CD14-positive monocyte (primary cell): Measurements from ENCODE around the gene SEPTIN14. TPM values are rescaled to one million over a fixed set of nuclear protein-coding genes. Genes with fewer than 3 reads are reported as not detected.

Experiments
- DNase-seq, 3 donors: peaks; one replicate each; pipeline ENCODE4 v3.0.0-alpha.2; 2011 to 2022
- H2AFZ ChIP-seq: 2 replicates; pipeline ENCODE4 v1.6.0; 2012; ENCODE audit warnings: mild to moderate bottlenecking, low read depth, low read length, inconsistent platforms; ENCODE audit not compliant: insufficient read depth, poor library complexity, severe bottlenecking
- H3K27ac ChIP-seq, 2 donors: 1 replicate in 1 of 2; 2 replicates in 1 of 2; pipeline ENCODE4 v1.5.1; 2012 to 2013; ENCODE audit warnings: low read length in 2 of 2, control low read depth in 1 of 2, inconsistent platforms in 1 of 2, low read depth in 1 of 2, mild to moderate bottlenecking in 1 of 2
- H3K27me3 ChIP-seq, 2 donors: one replicate each; pipeline versions ENCODE4 v1.6.0 to v1.6.1; 2011 to 2013; ENCODE audit warnings: low read length in 2 of 2; ENCODE audit not compliant: control insufficient read depth in 2 of 2, insufficient read depth in 2 of 2
- H3K36me3 ChIP-seq, 2 donors: replicated peaks in 1 of 2; 1 replicate in 1 of 2; 2 replicates in 1 of 2; pipeline versions ENCODE4 v1.5.1 to v1.6.1; 2012 to 2013; ENCODE audit warnings: low read length in 2 of 2, control low read depth in 1 of 2, inconsistent platforms in 1 of 2, mild to moderate bottlenecking in 1 of 2; ENCODE audit not compliant: insufficient read depth in 2 of 2, control insufficient read depth in 1 of 2
- H3K4me1 ChIP-seq, 2 donors: 1 replicate in 1 of 2; 2 replicates in 1 of 2; pipeline versions ENCODE4 v1.5.1 to v1.6.1; 2012 to 2013; ENCODE audit warnings: low read length in 2 of 2, control low read depth in 1 of 2, inconsistent platforms in 1 of 2, mild to moderate bottlenecking in 1 of 2, moderate library complexity in 1 of 2; ENCODE audit not compliant: insufficient read depth in 2 of 2, control insufficient read depth in 1 of 2
- H3K4me2 ChIP-seq: replicated peaks from 2 replicates; pipeline ENCODE3; 2012; ENCODE audit warnings: low read length, moderate library complexity, mild to moderate bottlenecking; ENCODE audit not compliant: poor library complexity, severe bottlenecking; ENCODE audit errors: extremely low read depth
- H3K4me3 ChIP-seq, 3 experiments: fragments of 200-600 bp in 1 of 3; sonication (generic) in 1 of 3; replicated peaks in 1 of 3; 1 replicate in 2 of 3; 2 replicates in 1 of 3; pipeline ENCODE4 v1.5.1; 2011 to 2013; ENCODE audit warnings: low read length in 3 of 3, mild to moderate bottlenecking in 3 of 3, control low read depth in 2 of 3, low read depth in 2 of 3, inconsistent platforms in 1 of 3, moderate library complexity in 1 of 3
- H3K79me2 ChIP-seq: 2 replicates; pipeline ENCODE4 v1.6.0; 2012; ENCODE audit warnings: mild to moderate bottlenecking, control low read depth, inconsistent platforms, low read length, moderate library complexity; ENCODE audit not compliant: insufficient read depth
- H3K9ac ChIP-seq: 2 replicates; pipeline ENCODE4 v1.6.0; 2017; ENCODE audit warnings: low read length, mild to moderate bottlenecking; ENCODE audit not compliant: insufficient read depth, poor library complexity, severe bottlenecking
- H3K9me3 ChIP-seq, 2 donors: replicated peaks in 1 of 2; 1 replicate in 1 of 2; 2 replicates in 1 of 2; pipeline versions ENCODE4 v1.5.1 to v1.6.1; 2012 to 2013; ENCODE audit warnings: low read length in 2 of 2, control low read depth in 1 of 2; ENCODE audit not compliant: control insufficient read depth in 1 of 2, insufficient read depth in 1 of 2
- H4K20me1 ChIP-seq: 2 replicates; pipeline ENCODE4 v1.6.0; 2012; ENCODE audit warnings: mild to moderate bottlenecking, low read length, control low read depth, moderate library complexity; ENCODE audit not compliant: insufficient read depth
- H3K27ac Mint-ChIP-seq, 7 donors: one replicate each; pipeline ENCODE4 v1.8.0; 2020; ENCODE audit warnings: mild to moderate bottlenecking in 7 of 7, mixed read lengths in 7 of 7, moderate library complexity in 6 of 7, inconsistent platforms in 2 of 7
- H3K27me3 Mint-ChIP-seq, 3 donors: one replicate each; pipeline ENCODE4 v1.8.0; 2021 to 2022; ENCODE audit warnings: low read depth in 3 of 3, mild to moderate bottlenecking in 3 of 3, mixed read lengths in 3 of 3, moderate library complexity in 3 of 3, inconsistent platforms in 1 of 3
- H3K36me3 Mint-ChIP-seq, 2 donors: one replicate each; pipeline ENCODE4 v1.8.0; 2020; ENCODE audit warnings: mixed read lengths in 2 of 2, inconsistent platforms in 1 of 2, mild to moderate bottlenecking in 1 of 2
- H3K4me1 Mint-ChIP-seq: one replicate; pipeline ENCODE4 v1.8.0; 2020; ENCODE audit warnings: mild to moderate bottlenecking, mixed read lengths
- H3K4me3 Mint-ChIP-seq, 2 donors: one replicate each; pipeline ENCODE4 v1.8.0; 2020; ENCODE audit warnings: mild to moderate bottlenecking in 2 of 2, mixed read lengths in 2 of 2, moderate library complexity in 1 of 2
- H3K9me3 Mint-ChIP-seq, 7 donors: one replicate each; pipeline ENCODE4 v1.8.0; 2020 to 2022; ENCODE audit warnings: mixed read lengths in 7 of 7, mild to moderate bottlenecking in 6 of 7, moderate library complexity in 6 of 7, inconsistent platforms in 2 of 7
- WGBS: methylation state at CpG from one replicate; pipeline ENCODE4 v1.1.5; 2013; ENCODE audit warnings: missing lambda C conversion rate; ENCODE audit not compliant: insufficient coverage; 5-methylcytosine and 5-hydroxymethylcytosine counted together
- intact Hi-C, 2 donors: fragments of 100-400 bp; cut with micrococcal nuclease; formaldehyde crosslinking; loops; one replicate each; pipeline versions ENCODE4 v1.15.0 to v1.15.1; 2023
- polyA plus RNA-seq, 3 donors: library from polyadenylated mRNA; depleted of rRNA in 1 of 3; unstranded in 2 of 3; stranded (reverse) in 1 of 3; fragments of 300-500 nt in 2 of 3; fragments of >200 nt in 1 of 3; fragmentation: Illumina TruSeq in 2 of 3; gene quantifications; 1 replicate in 2 of 3; 2 replicates in 1 of 3; pipeline ENCODE4 v1.2.3, GENCODE V29; 2012 to 2021
- TF ChIP-seq, protein P1 (sequence below): fragments of 200-600 bp; IDR thresholded peaks from one replicate; pipeline ENCODE4 v1.8.0; 2022; ENCODE audit warnings: antibody characterized with exemption, mild to moderate bottlenecking

Gene SEPTIN14
- polyA plus RNA-seq, 3 donors, result not detected

DNA sequence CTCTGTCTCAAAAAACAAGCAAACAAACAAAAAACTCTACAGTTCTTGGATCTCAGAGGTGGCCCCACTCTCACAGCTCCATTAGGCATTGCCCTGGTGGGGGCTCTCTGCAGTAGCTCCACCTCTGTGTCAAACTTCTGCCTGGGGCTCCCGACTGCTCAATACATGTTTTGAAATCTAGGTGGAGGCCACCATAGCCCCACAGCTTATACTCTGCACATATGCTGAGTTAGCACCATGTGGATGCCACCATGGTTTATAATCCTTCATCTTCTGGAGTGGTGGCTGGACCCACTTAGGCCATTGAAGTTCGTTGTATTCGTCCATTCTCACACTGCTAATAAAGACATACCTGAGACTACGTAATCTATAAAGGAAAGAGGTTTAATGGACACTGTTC lies 78.4 kb downstream of the SEPTIN14 start:
- peaks cover 3 to 36% (median 22%) of the 10 kb centered on the region in 7 donors for H3K9me3 Mint-ChIP-seq
- H3K4me1 ChIP-seq, result no peaks in the 10 kb centered on the region
- no peaks in the 10 kb centered on the region for H4K20me1 ChIP-seq
- intact Hi-C loops, result no loop called here
- H3K4me3 Mint-ChIP-seq, result no peak overlapping the region
- H3K9ac ChIP-seq, result no peak overlapping the region
- no peak for DNase-seq
- TF ChIP-seq, protein P1, sequence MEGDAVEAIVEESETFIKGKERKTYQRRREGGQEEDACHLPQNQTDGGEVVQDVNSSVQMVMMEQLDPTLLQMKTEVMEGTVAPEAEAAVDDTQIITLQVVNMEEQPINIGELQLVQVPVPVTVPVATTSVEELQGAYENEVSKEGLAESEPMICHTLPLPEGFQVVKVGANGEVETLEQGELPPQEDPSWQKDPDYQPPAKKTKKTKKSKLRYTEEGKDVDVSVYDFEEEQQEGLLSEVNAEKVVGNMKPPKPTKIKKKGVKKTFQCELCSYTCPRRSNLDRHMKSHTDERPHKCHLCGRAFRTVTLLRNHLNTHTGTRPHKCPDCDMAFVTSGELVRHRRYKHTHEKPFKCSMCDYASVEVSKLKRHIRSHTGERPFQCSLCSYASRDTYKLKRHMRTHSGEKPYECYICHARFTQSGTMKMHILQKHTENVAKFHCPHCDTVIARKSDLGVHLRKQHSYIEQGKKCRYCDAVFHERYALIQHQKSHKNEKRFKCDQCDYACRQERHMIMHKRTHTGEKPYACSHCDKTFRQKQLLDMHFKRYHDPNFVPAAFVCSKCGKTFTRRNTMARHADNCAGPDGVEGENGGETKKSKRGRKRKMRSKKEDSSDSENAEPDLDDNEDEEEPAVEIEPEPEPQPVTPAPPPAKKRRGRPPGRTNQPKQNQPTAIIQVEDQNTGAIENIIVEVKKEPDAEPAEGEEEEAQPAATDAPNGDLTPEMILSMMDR, result no peak
- no peaks in the 10 kb centered on the region for H3K36me3 ChIP-seq
- no peaks in the 10 kb centered on the region for H3K79me2 ChIP-seq
- H2AFZ ChIP-seq, result no peak overlapping the region
- peaks cover 11 to 20% of the 10 kb centered on the region in 2 donors for H3K9me3 ChIP-seq
- 86% methylated on average over 1 of the region's 4 CpGs for WGBS
- no peaks in the 10 kb centered on the region for H3K27me3 ChIP-seq
- H3K27me3 Mint-ChIP-seq, result peaks cover 0 to 3% (median 1%) of the 10 kb centered on the region in 3 donors
- no peak overlapping the region for H3K27ac Mint-ChIP-seq
- no peak overlapping the region for H3K4me2 ChIP-seq
- H3K27ac ChIP-seq, result no peak overlapping the region
- no peaks in the 10 kb centered on the region for H3K4me1 Mint-ChIP-seq
- H3K4me3 ChIP-seq, result no peak overlapping the region
- no peaks in the 10 kb centered on the region for H3K36me3 Mint-ChIP-seq

DNA sequence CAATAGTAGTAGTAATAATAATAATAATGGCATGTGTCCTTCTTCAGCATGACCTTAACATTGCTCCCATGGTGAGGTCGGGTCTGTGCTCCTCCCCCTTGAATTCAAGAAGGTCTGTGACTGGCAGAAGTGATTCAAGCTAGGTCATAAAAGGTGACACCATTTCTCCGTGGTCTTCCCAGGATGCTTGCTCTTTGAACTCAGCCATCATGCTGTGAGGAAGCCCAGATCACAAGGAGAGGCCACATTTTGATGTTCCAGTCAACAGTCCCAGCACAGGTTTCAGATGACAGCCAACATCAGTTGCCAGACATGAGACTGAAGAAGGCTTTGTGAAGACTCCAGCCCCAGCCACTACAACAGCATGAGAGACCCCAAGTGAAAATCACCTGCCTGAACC lies 83.9 kb downstream of the SEPTIN14 start:
- Mint-ChIP-seq H3K9me3 (peaks cover 3 to 35% (median 9%) of the 10 kb centered on the region in 7 donors), H3K27ac (no peak overlapping the region), H3K36me3 (peaks cover 0 to under 1% of the 10 kb centered on the region in 2 donors), H3K4me3 (no peak overlapping the region), H3K27me3 (peaks cover 0 to 7% (median 3%) of the 10 kb centered on the region in 3 donors), H3K4me1 (no peaks in the 10 kb centered on the region)
- peaks cover 3 to 5% of the 10 kb centered on the region in 2 donors for H3K9me3 ChIP-seq
- H3K36me3 ChIP-seq, result no peaks in the 10 kb centered on the region
- no peak overlapping the region for H3K27ac ChIP-seq
- intact Hi-C loops, result no loop called here
- WGBS, result no CpG with 5 or more reads among the region's 2 CpGs
- H3K27me3 ChIP-seq, result no peaks in the 10 kb centered on the region
- no peak overlapping the region for H2AFZ ChIP-seq
- no peak overlapping the region for H3K4me3 ChIP-seq
- TF ChIP-seq, protein P1, result no peak
- no peaks in the 10 kb centered on the region for H3K79me2 ChIP-seq
- H3K4me1 ChIP-seq, result no peaks in the 10 kb centered on the region
- H3K4me2 ChIP-seq, result no peak overlapping the region
- no peak overlapping the region for H3K9ac ChIP-seq
- no peak for DNase-seq
- no peaks in the 10 kb centered on the region for H4K20me1 ChIP-seq
